Esophagus muscularis mucosa (tissue), 4 donors: ENCODE data around the gene GPR137B.

Experiments used
- EP300 ChIP-seq: sonication (generic); formaldehyde crosslinking; IDR thresholded peaks from one replicate; pipeline ENCODE4 v1.6.1; 2017; ENCODE audit warnings: antibody characterized with exemption
- POLR2A ChIP-seq: fragments of 450-650 bp; IDR thresholded peaks from one replicate; pipeline ENCODE4 v1.6.1; 2017; ENCODE audit warnings: antibody characterized with exemption, moderate library complexity, mild to moderate bottlenecking, low read depth
- POLR2AphosphoS5 ChIP-seq, 2 donors: sonication (generic); formaldehyde crosslinking; IDR thresholded peaks; one replicate each; pipeline ENCODE4 v1.6.1; 2017; ENCODE audit warnings: antibody characterized with exemption in 2 of 2
- TF ChIP-seq, protein P1 (sequence below), 3 experiments: fragments of 200-600 bp in 2 of 3; fragments of 450-650 bp in 1 of 3; sonication (generic) in 2 of 3; IDR thresholded peaks; one replicate each; pipeline ENCODE4 v1.5.1; 2017 to 2019; ENCODE audit warnings: antibody characterized with exemption in 3 of 3, mild to moderate bottlenecking in 2 of 3, moderate library complexity in 1 of 3

GRCh38 chr1:236107121-236107907 is 35.0 kb upstream of the GPR137B start:
- TF ChIP-seq EP300: no peak
- TF ChIP-seq, protein P1, sequence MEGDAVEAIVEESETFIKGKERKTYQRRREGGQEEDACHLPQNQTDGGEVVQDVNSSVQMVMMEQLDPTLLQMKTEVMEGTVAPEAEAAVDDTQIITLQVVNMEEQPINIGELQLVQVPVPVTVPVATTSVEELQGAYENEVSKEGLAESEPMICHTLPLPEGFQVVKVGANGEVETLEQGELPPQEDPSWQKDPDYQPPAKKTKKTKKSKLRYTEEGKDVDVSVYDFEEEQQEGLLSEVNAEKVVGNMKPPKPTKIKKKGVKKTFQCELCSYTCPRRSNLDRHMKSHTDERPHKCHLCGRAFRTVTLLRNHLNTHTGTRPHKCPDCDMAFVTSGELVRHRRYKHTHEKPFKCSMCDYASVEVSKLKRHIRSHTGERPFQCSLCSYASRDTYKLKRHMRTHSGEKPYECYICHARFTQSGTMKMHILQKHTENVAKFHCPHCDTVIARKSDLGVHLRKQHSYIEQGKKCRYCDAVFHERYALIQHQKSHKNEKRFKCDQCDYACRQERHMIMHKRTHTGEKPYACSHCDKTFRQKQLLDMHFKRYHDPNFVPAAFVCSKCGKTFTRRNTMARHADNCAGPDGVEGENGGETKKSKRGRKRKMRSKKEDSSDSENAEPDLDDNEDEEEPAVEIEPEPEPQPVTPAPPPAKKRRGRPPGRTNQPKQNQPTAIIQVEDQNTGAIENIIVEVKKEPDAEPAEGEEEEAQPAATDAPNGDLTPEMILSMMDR (IDR thresholded peaks at IDR 0.05): no peak
- no peak for TF ChIP-seq POLR2A
- TF ChIP-seq POLR2AphosphoS5 (IDR thresholded peaks at IDR 0.05): no peak
